Stimulated activated CD8-positive, alpha-beta memory T cell treated with anti-CD3 and anti-CD28 coated beads, Interleukin-15, amount 100 ng/mL, for 48 hours (primary cell): ENCODE results near the gene GRID1.

Experiments used
- DNase-seq, 2 donors: peaks; one replicate each; pipeline ENCODE4 v3.0.0-alpha.2; 2020; ENCODE audit warnings: low read depth in 2 of 2

GRID1 gene

DNA sequence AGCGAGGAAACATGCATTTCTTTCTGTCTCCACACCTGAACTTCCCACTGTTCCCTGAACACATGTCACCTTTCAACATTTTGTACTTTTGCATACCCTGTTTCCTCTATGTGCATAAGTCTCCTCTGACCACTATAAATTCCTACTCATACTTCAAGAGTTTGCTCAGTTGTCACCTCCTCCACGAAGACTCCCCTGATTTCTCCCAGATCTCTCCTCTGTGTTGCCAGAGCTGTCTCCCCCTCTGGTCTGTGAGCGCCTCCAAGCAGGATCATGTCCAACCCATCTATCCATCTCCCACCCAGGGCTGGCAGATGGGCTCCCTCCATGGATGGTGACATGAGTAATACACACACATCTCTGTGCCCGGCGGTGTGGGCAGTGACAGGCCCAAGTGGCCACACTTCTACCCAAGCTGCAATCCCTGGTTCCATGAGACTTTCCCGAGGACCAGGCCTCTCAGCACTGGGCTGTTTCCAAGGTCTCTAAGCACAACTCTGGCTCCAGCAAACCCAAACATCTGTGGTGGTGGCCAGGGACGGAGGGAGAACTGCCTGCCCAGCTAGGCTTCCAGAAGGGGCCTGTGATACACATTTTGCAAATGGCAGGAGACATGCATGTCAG is 135.9 kb downstream of the GRID1 start:
- no peak for DNase-seq

DNA sequence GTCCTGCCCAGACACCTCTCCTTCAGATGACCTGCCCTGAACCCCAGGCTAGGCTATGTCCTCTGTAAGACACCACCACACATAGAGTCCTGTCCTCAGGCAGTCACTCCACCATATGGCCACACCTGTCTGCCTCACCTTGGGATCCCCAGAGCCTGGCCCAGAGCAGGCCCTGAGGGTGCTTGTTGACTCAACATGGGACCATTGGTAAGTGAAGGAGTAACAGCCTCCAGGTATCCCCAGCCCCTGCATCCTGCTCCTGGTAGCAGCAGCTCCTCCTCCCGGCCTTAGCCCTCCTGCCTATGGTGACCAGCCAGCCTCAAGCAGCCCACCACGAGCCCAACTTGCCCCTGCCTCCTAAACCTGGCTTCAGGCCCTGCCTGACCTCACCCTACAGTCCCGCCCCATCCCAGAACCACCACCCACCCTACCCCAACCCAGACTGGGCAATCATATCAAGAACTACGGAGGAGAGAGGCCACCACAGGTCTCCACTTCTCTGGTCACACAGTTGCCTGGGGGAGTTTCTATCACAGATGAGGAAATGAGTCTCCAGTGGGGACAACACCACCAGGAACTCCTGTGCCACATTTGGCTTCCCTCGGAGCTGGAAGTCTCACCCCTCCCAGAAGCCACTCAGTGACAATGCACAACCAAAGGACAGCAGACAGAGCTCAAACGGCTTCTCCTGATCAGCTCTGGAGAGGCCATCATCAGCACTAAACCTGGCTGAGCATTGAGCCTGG is 136.6 kb downstream of the GRID1 start:
- DNase-seq, result no peak

GRCh38 chr10:86229376-86229775 is 137.2 kb downstream of the GRID1 start:
- DNase-seq, result no peak

DNA sequence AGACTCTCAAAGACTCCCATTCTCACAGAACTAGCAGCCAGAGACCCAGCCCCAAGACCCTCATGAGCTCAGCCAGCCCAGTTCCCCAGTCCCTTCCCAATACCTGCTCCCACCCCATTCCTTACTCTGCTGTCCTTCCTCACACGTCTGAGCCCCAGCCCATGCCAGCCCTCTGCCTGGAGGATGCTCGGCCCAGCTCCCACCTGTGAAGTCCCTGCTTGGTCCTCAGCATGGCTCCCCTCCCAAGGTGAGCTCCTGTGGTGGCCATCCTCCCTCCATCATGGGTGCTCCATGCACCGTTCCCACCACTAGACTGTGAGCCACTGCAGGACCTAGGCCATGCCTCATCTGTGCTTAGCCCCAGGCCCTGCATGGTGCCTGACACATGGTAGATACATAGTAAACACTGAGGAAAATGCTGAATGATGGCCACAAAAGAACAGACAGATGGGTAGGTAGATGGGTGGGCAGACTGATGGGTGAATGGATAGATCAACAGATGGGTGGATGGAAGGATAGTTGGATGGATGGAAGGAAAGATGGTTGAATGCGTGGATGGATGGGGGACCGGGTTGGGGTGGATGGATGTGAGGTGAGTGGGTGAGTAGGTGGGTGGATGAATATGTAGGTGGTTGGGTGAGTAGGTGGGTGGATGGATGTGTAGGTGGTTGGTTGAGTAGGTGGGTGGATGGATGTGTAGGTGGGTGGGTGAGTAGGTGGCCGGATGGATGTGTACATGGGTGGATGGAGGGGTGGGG is 138.9 kb downstream of the GRID1 start:
- DNase-seq, result no peak

- DNase-seq, result no peak
Observed at GRCh38 chr10:86226781-86227201, 139.8 kb downstream of the GRID1 start.

GRCh38 chr10:86226016-86226415 is 140.6 kb downstream of the GRID1 start:
- no peak for DNase-seq

DNA sequence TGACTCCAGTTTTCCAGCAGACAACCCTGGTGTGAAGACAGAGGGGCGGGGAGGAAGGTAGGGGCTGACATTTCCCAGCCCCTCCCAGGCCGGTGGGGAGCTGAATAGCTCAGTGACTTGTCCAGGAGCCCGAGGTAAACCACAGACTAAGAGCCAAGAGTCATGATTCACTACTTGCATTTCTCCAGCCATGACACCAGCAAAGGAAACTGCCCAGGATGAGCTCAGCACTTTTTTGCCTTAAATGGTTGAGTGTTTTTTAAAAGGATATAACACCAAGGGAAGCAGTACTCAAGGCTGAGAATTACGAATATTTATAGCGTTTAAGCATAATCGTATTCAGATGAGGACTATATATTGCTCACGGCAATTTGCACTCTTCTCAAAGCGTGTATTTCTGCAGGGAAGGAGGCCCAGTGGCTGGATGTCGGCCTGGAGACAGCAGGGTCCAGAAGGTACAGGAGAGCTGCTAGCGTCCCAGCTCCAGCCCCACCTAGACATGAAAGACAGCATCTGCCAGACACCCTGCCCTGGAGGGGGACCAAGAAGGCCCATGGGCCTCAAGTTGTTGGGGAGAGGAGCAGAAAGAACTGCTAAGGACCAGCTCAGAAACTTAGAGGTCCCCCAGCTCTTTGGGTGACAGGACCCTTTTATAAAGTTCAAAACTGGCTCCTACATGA is 141.4 kb downstream of the GRID1 start:
- DNase-seq, result no peak

- DNase-seq, result no peak
Observed at GRCh38 chr10:86224354-86225102, 142.1 kb downstream of the GRID1 start.

DNA sequence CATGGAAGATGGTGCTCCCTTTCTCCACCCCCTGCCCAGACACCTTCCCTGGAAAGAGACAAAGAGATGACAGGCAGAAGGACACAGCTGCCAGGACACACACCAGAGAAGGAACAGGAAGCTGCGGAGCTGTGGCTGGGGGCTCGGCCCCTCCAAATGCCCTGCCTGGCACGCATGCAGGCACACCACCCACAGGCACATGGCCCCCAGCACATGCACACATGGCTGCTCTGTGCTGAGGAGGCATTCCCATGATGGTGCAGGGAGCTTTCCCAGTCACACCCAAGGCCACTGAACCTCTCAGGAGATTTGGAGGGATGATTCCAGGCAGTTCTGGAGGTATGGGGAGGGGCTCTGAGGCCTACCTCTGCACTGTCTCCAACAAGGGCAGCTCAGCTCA is 143.3 kb downstream of the GRID1 start:
- DNase-seq, result no peak

GRCh38 chr10:86222687-86223086 is 143.9 kb downstream of the GRID1 start:
- no peak for DNase-seq

DNA sequence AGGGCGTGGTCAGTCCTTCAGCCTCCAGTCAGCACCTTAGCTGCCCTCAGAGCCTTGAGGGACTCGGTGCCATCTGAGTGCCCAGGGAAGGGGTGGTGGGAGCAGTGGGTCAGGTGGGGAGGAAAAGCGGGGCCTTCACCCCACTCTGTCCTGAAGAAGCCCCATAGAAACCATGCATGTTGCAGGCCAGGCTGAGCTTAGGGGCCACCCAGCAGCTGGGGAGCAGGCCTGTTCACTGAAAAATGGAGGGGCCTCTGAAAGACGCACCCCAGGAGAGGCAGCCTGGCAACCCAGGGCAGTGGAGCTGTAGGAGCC is 144.3 kb downstream of the GRID1 start:
- no peak for DNase-seq

- DNase-seq, result no peak
Observed at GRCh38 chr10:86221442-86222335, 144.9 kb downstream of the GRID1 start.

DNA sequence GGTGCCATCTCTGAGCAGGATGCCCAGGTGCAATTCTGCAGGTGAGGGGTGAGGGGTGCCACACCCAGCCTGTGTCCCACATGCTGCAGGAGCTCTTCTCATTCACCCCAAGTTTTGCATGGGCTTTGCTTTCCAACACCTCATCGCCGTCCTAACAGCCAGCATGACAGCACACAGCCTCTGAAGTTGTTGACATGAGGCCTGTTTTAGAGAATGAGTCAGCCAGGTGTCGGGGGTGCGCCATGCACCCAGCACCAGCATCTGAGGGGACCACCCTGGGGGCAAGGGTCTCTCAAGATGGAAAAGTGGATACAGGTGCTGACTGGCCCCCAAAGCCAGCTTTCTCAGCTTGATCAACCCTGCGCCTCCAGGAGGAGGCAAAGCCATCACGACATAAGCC is 146.0 kb downstream of the GRID1 start:
- no peak for DNase-seq

- DNase-seq, result no peak
Observed at GRCh38 chr10:86219271-86219670, 147.3 kb downstream of the GRID1 start.

GRCh38 chr10:86218842-86219241 is 147.8 kb downstream of the GRID1 start:
- no peak for DNase-seq

DNA sequence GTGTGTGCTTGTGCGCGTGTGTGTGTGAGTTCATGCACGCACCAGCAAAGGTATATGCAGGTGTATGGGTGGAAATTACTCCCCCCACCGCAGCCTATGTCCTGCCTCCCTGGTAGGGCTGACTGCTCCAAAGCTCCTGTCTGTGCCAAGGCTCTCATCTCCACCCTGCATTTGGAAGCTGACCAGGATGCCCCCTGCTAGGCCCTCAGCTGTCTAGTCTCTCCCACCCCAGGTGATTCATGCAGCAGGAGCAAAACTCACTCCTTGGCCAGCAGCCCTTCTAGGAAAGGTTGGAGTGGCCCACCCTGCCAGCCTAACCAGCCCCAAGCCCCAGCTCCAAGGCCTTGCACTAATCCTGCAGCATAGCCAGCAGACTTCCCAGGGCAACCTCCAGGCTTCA is 148.4 kb downstream of the GRID1 start:
- DNase-seq, result no peak

DNA sequence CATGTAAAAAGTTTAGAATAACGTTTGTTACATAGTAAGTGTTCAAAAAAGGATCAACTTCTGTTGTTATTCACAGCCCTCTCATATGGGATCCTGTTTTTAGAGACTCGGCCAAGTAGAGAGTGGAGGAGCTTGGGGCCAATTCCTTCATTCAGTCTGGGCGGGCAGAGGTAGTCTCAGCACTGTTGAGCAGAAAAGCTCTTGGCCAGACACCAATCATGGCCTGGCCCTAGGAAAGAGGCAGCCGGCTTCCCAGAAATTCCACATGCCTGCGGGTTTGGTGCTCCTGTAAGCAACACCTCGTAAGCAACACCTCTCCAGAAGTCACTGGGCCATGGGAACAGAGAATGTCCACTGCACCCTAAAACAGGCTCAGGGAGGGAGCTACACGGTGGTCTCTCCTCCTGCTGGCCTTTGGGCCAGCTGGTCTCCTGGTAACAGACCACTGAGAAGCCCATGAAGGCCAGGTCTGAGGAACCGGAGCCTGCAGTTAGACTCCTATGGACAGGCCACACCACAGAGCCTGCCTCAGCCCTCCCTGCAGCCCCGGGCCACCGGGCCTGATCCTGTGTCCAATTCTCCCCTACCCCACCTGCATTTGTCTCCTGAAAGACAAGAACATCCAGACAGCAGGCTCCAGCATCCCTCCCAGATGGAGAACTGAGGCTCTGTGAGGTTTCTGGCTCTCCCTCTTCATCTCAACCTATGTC is 149.1 kb downstream of the GRID1 start:
- no peak for DNase-seq

GRCh38 chr10:86216886-86217285 is 149.7 kb downstream of the GRID1 start:
- DNase-seq, result no peak

GRCh38 chr10:86215712-86216111 is 150.9 kb downstream of the GRID1 start:
- DNase-seq, result no peak

DNA sequence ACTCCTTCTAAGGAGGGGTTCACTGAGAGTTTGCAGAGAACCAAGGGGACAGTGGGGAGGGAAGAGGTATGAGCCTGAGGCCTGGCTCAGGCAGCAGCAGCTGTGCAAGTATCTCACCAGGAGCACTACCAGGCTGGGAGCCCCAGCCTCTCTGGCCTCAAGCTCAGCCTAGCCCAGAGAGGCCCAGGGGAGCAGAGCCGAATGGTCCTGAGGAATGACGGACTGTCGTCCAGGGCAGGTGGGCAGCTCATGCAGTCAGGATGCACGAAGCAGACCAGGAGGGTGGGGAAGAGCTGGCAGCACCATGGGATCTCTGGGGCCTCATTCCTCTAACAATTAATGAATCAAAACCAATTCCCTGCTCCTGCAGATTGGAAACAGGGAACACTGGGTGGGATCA is 151.5 kb downstream of the GRID1 start:
- no peak for DNase-seq
